Choroid plexus epithelial cell (primary cell): ENCODE data around the gene ZNF45.

Source experiments
- DNase-seq: peaks from one replicate; pipeline ENCODE4 v3.0.0-alpha.2; 2010; ENCODE audit warnings: low read depth
- H3K4me3 ChIP-seq: 2 replicates; pipeline ENCODE4 v1.5.1; 2011; ENCODE audit warnings: low read depth, mild to moderate bottlenecking, control low read depth, low read length, moderate library complexity
- TF ChIP-seq, protein P1 (sequence below): conservative IDR thresholded peaks from 2 replicates; pipeline ENCODE4 v1.5.1; 2011; ENCODE audit warnings: low read depth, mild to moderate bottlenecking, control low read depth, inconsistent platforms, low read length, moderate library complexity

The ZNF45 gene

DNA sequence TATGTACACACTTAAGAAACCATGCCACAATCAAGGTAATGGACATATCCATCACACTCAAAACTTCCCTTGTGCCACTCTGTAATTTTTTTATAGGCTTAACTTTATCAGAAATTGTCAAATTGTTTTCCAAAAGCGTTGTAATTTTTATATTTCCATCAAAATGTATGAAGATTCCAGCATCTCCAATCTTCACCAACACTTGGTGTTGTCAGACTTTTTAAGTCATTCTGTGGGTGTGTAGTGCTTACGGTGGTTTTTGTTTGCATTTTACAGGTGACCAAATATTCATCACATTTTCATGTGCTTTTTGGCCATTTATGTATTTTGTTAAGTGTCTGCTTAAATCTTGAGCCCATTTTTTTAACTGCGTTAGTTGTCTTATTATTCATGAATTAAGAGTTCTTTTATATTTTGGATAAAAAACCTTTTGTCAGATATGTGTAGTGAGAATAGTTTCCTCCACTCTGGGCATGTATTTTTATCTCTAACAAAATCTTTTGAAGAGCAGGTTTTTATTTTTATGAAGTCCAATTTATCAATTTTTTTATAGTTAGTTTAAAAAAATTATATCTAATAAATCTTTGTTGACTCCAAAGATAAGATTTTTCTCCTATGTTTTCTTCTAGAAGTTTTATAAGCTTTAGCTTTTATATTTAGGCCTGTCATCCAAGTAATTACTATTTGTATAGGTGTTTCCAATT, 4.6 kb upstream of the ZNF45 start:
- H3K4me3 ChIP-seq = no peak overlapping the region
- no peak for DNase-seq
- TF ChIP-seq, protein P1, sequence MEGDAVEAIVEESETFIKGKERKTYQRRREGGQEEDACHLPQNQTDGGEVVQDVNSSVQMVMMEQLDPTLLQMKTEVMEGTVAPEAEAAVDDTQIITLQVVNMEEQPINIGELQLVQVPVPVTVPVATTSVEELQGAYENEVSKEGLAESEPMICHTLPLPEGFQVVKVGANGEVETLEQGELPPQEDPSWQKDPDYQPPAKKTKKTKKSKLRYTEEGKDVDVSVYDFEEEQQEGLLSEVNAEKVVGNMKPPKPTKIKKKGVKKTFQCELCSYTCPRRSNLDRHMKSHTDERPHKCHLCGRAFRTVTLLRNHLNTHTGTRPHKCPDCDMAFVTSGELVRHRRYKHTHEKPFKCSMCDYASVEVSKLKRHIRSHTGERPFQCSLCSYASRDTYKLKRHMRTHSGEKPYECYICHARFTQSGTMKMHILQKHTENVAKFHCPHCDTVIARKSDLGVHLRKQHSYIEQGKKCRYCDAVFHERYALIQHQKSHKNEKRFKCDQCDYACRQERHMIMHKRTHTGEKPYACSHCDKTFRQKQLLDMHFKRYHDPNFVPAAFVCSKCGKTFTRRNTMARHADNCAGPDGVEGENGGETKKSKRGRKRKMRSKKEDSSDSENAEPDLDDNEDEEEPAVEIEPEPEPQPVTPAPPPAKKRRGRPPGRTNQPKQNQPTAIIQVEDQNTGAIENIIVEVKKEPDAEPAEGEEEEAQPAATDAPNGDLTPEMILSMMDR = no peak

- no peak overlapping the region for H3K4me3 ChIP-seq
- DNase-seq = no peak
- TF ChIP-seq, protein P1 = no peak
Observed at GRCh38 chr19:43936188-43936587, 1.1 kb upstream of the ZNF45 start.

- peak overlapping the region; percentile 70 for H3K4me3 ChIP-seq
- TF ChIP-seq, protein P1 = peak; percentile 42
- DNase-seq = peak; percentile 13
Observed at GRCh38 chr19:43934055-43934984, 762 bp downstream of the ZNF45 start.

- TF ChIP-seq, protein P1 = no peak
- no peak for DNase-seq
- H3K4me3 ChIP-seq = no peak overlapping the region
Observed at GRCh38 chr19:43928820-43929219, 6.3 kb downstream of the ZNF45 start.

DNA sequence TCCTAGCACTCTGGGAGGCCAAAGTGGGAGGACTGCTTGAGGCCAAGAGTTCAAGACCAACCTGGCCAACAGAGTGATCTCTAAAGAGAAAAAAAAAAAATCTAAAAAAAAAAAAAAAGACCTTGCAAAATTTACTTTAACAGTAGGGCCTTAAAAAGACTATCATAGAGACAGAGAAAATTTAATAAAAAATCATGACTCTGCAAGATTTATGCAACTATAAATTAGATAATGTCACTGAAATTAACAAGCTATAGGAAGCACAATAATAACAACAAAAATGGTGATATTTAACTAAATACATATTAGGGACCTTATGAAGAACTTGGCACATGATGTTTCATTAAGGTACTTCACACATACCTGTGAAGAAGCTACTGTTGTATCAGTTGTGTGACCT, 11.2 kb downstream of the ZNF45 start:
- H3K4me3 ChIP-seq = no peak overlapping the region
- no peak for DNase-seq
- TF ChIP-seq, protein P1 = no peak

DNA sequence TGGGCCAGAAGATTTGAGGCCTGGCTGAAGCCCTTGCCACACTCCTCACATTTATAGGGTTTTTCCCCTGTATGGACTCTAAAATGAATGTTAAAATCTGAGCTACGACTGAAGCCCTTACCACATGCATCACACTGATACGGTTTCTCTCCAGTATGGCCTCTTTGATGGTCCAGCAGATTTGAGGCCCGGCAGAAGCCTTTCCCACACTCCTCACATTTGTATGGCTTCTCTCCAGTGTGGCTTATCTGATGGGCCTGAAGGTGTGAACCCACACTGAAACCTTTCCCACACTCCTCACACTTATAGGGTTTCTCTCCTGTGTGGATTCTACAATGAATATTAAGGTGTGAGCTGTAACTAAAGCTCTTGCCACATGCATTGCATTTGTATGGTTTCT, 21.0 kb downstream of the ZNF45 start:
- H3K4me3 ChIP-seq = no peak overlapping the region
- DNase-seq = peak; percentile 13
- TF ChIP-seq, protein P1 = no peak
